Measurements from ENCODE around the gene CELSR1.
"Not testable (repeated sequence)": the region's sequence is repeated elsewhere in the genome, so short reads cannot be mapped to it uniquely, and the experiment has no call there.

Gene CELSR1

GRCh38 chr22:46323162-46323561 lies 214.3 kb downstream of the CELSR1 start:
- DNase-seq (ENCODE audit: low read depth) = no peak

GRCh38 chr22:46322711-46323110 lies 214.7 kb downstream of the CELSR1 start:
- DNase-seq (ENCODE audit: low read depth) = no peak

- no peak for DNase-seq (ENCODE audit: low read depth)
These were observed 216.6 kb downstream of the CELSR1 start for GRCh38 chr22:46320716-46321386.

GRCh38 chr22:46320166-46320710 lies 217.2 kb downstream of the CELSR1 start:
- no peak for DNase-seq (ENCODE audit: low read depth)

GRCh38 chr22:46319319-46319718 lies 218.1 kb downstream of the CELSR1 start:
- DNase-seq (ENCODE audit: low read depth) = no peak

- no peak for DNase-seq (ENCODE audit: low read depth)
These were observed 218.8 kb downstream of the CELSR1 start for GRCh38 chr22:46318576-46318975.

- no peak for DNase-seq (ENCODE audit: low read depth)
These were observed 219.8 kb downstream of the CELSR1 start for GRCh38 chr22:46317646-46318045.

- DNase-seq (ENCODE audit: low read depth) = no peak
These were observed 221.4 kb downstream of the CELSR1 start for GRCh38 chr22:46315976-46316375.

GRCh38 chr22:46312848-46313247 lies 224.6 kb downstream of the CELSR1 start:
- DNase-seq (ENCODE audit: low read depth) = not testable (repeated sequence)

- no peak for DNase-seq (ENCODE audit: low read depth)
These were observed 225.4 kb downstream of the CELSR1 start for GRCh38 chr22:46312056-46312455.
